Measurements from ENCODE around the gene VSNL1.

The VSNL1 gene

GRCh38 chr2:17690776-17691175 is 150.3 kb downstream of the VSNL1 start:
- no peak for TF ChIP-seq POLR2A (IDR thresholded peaks at IDR 0.05; ENCODE audit: extremely low read depth, insufficient read length)
- no peak for TF ChIP-seq CTCF (IDR thresholded peaks at IDR 0.05; ENCODE audit: low read depth, low read length)
- TF ChIP-seq MYC (IDR thresholded peaks at IDR 0.05; ENCODE audit: low read depth, low read length): no peak
- no peak for TF ChIP-seq MAX (IDR thresholded peaks at IDR 0.05; ENCODE audit: low read depth, low read length)
- no peak overlapping the region for H3K4me3 ChIP-seq (ENCODE audit: low read depth, low read length)
- no peak for DNase-seq (ENCODE audit: low read depth)

Data from NB4 (cell line).